Fibroblast of the aortic adventitia (primary cell): ENCODE data around the gene SCARF2. TPM values are rescaled to one million over a fixed set of nuclear protein-coding genes. Genes with fewer than 3 reads are reported as not detected.

Experiments used
- DNase-seq: peaks from one replicate; pipeline ENCODE4 v3.0.0-alpha.2; 2010; ENCODE audit warnings: low read depth
- H3K4me3 ChIP-seq: 2 replicates; pipeline ENCODE4 v1.5.1; 2011; ENCODE audit warnings: low read depth, mild to moderate bottlenecking, control low read depth, low read length, moderate library complexity
- CTCF ChIP-seq: IDR thresholded peaks from 2 replicates; pipeline ENCODE4 v1.5.1; 2011; ENCODE audit warnings: mild to moderate bottlenecking, low read length, control low read depth, inconsistent platforms; ENCODE audit not compliant: insufficient read depth
- total RNA-seq: library from RNA; depleted of rRNA; stranded (reverse); fragments of >200 nt; gene quantifications from 2 replicates; pipeline ENCODE4 v1.2.3, GENCODE V29; 2012; ENCODE audit warnings: low replicate concordance

Gene SCARF2
- total RNA-seq, 1 donor, result 11.8 TPM

GRCh38 chr22:20436768-20437612 lies 635 bp downstream of the SCARF2 start:
- no peak for TF ChIP-seq CTCF
- peak; percentile 34 for DNase-seq
- peak overlapping the region; percentile 91 for H3K4me3 ChIP-seq

- TF ChIP-seq CTCF, result no peak
- peak; percentile 27 for DNase-seq
- H3K4me3 ChIP-seq, result peak overlapping the region; percentile 91
Measured at GRCh38 chr22:20436307-20436767, 1.3 kb downstream of the SCARF2 start.

DNA sequence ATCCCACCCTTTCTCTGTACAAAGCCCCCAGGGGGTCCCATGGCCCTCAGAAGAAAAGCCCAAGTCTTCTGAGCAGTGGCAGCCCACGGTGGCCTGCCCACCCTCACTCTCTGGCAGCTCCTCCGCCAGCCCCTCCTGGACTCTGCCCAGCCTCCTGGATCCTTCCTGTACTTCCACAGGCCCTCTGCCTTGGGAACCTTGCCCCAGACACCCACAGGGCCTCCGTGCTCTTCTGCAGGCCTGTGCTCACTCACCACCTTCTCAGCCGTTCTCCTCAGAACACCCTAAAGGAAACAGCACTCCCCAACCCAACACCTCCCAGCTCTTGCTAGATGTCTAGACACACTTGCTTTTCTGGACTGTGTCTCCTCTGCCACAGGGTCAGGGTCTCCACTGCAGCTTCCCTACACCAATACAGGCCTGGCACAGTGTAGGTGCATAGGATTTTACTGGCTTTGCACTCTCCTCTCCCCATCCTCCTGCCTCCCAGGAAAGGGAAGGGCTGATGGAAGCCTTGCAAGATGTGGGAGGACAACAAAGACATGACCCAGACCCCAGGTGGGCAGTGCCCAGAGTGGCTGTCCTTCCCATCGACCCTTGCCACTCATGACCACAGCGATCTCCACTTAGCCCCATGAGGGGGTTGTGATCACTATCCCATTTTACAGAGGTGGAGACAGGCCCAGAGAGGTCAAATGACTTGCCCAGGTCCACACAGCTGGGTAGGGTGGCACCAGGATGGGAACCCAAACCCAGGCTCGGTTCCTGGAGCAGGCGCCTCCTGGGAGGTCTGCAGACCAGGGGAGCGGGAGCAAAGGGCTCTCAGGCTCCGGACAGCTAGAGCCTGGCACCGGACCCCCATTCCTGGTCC lies 2.0 kb downstream of the SCARF2 start:
- H3K4me3 ChIP-seq, result peak overlapping the region; percentile 91
- no peak for TF ChIP-seq CTCF
- DNase-seq, result no peak

DNA sequence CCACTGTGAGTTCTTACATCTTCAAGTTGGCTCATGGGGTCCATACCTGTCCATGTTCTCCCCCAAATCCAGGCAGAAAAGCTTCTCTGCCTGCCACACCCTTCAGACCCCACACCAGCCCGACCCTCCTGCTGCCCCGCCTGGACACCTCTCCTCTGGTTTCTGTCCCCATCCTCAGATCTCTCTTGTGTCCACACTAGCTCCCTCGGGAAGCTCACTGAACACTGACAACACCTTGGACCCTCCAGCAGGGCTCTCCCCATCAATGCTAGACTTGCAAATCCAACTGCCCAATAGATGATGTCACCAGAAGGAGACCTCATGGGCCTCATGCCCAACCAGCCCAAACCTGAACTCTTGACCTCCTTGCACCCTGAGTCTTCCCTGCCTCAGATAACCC lies 2.9 kb downstream of the SCARF2 start:
- H3K4me3 ChIP-seq, result no peak overlapping the region
- TF ChIP-seq CTCF, result no peak
- DNase-seq, result no peak

DNA sequence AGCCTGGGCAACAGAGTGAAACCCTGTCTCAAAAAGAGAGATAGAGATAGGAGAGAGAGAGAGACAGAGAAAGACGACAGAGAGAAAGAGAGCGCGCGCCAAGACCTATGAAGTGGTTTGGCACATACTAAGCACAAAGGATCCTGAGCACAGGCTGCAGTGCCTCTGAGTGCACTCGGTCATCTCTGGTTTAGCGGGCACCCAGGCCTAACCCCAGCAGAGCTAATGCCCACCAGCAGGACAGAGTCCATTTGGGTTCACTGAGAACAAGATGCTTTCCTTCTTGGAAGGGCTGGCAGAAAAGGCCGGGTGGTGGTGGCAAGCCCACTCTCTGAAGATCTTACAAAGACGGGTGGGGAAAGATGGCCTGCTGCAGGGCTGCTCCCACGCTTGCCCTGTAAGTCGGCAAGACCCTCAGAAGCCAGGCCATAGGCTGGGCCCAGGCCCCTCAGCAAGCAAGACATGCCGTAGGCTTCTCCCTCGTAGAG lies 3.3 kb downstream of the SCARF2 start:
- H3K4me3 ChIP-seq, result no peak overlapping the region
- DNase-seq, result no peak
- TF ChIP-seq CTCF, result no peak

DNA sequence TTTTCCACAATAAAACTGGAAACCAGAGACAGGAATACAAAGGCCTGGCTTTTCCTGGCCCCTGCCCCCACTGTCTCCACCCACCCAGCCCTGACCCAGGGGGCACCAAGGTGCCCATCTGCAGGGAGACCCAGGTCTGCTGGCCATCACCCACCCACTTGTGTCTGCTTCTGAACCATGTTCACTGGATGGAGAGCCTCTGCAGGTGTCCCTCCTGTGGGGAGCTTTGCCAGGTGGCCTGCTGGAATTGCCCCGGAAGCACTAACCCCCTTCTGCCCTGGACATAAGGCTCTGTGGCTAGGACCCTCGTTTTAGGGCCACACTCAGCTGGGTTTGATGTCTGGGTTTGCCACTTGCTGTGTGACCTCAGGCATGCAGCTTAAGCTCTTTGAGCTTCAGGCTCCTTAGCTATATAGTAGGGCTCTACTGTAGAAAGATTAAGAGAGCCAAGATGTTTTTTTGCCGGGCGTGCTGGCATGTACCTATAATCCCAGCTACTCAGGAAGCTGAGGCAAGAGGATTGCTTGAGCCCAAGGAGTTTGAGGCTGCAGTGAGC lies 3.9 kb downstream of the SCARF2 start:
- no peak for DNase-seq
- no peak for TF ChIP-seq CTCF
- no peak overlapping the region for H3K4me3 ChIP-seq
